ENCODE data around the gene OSBPL3.

The OSBPL3 gene

GRCh38 chr7:24879291-24879690, 100.7 kb downstream of the OSBPL3 start:
- no peaks in the 10 kb centered on the region for H3K36me3 ChIP-seq
- H3K27me3 ChIP-seq (ENCODE audit: insufficient read depth, low read depth, severe bottlenecking), result no peaks in the 10 kb centered on the region
- TF ChIP-seq CTCF (IDR thresholded peaks at IDR 0.05; ENCODE audit: low read depth, low read length), result no peak
- no peak for DNase-seq
- no peak overlapping the region for H3K27ac ChIP-seq
- H3K9me3 ChIP-seq (ENCODE audit: severe bottlenecking), result no peaks in the 10 kb centered on the region
- H3K4me3 ChIP-seq (ENCODE audit: low read depth, low read length), result no peak overlapping the region

- no peak overlapping the region for H3K27ac ChIP-seq
- TF ChIP-seq CTCF (IDR thresholded peaks at IDR 0.05; ENCODE audit: low read depth, low read length), result no peak
- H3K4me3 ChIP-seq (ENCODE audit: low read depth, low read length), result no peak overlapping the region
- no peak for DNase-seq
- no peaks in the 10 kb centered on the region for H3K27me3 ChIP-seq (ENCODE audit: insufficient read depth, low read depth, severe bottlenecking)
- no peaks in the 10 kb centered on the region for H3K9me3 ChIP-seq (ENCODE audit: severe bottlenecking)
- no peaks in the 10 kb centered on the region for H3K36me3 ChIP-seq
Observed at GRCh38 chr7:24877790-24878311, 102.1 kb downstream of the OSBPL3 start.

GRCh38 chr7:24874791-24875190, 105.2 kb downstream of the OSBPL3 start:
- no peak overlapping the region for H3K4me3 ChIP-seq (ENCODE audit: low read depth, low read length)
- H3K27ac ChIP-seq, result no peak overlapping the region
- H3K27me3 ChIP-seq (ENCODE audit: insufficient read depth, low read depth, severe bottlenecking), result no peaks in the 10 kb centered on the region
- no peak for TF ChIP-seq CTCF (IDR thresholded peaks at IDR 0.05; ENCODE audit: low read depth, low read length)
- peaks cover 4% of the 10 kb centered on the region; the same call in 1 of the 2 replicates for H3K36me3 ChIP-seq
- DNase-seq, result no peak
- H3K9me3 ChIP-seq (ENCODE audit: severe bottlenecking), result no peaks in the 10 kb centered on the region

- Histone ChIP-seq H3K27me3 (ENCODE audit: insufficient read depth, low read depth, severe bottlenecking) (no peaks in the 10 kb centered on the region), H3K4me3 (ENCODE audit: low read depth, low read length) (no peak overlapping the region), H3K36me3 (peaks cover 4% of the 10 kb centered on the region; the same call in 1 of the 2 replicates), H3K27ac (no peak overlapping the region), H3K9me3 (ENCODE audit: severe bottlenecking) (no peaks in the 10 kb centered on the region)
- DNase-seq, result no peak
- no peak for TF ChIP-seq CTCF (IDR thresholded peaks at IDR 0.05; ENCODE audit: low read depth, low read length)
Observed at GRCh38 chr7:24873944-24874343, 106.0 kb downstream of the OSBPL3 start.

GRCh38 chr7:24871770-24872169, 108.2 kb downstream of the OSBPL3 start:
- Histone ChIP-seq H3K27me3 (ENCODE audit: insufficient read depth, low read depth, severe bottlenecking) (no peaks in the 10 kb centered on the region), H3K9me3 (ENCODE audit: severe bottlenecking) (no peaks in the 10 kb centered on the region), H3K4me3 (ENCODE audit: low read depth, low read length) (no peak overlapping the region), H3K36me3 (peaks cover 10% of the 10 kb centered on the region), H3K27ac (no peak overlapping the region)
- no peak for DNase-seq
- TF ChIP-seq CTCF (IDR thresholded peaks at IDR 0.05; ENCODE audit: low read depth, low read length), result no peak

- Histone ChIP-seq H3K4me3 (ENCODE audit: low read depth, low read length) (no peak overlapping the region), H3K36me3 (peaks cover 10% of the 10 kb centered on the region), H3K27ac (no peak overlapping the region), H3K27me3 (ENCODE audit: insufficient read depth, low read depth, severe bottlenecking) (no peaks in the 10 kb centered on the region), H3K9me3 (ENCODE audit: severe bottlenecking) (no peaks in the 10 kb centered on the region)
- DNase-seq, result no peak
- no peak for TF ChIP-seq CTCF (IDR thresholded peaks at IDR 0.05; ENCODE audit: low read depth, low read length)
Observed at GRCh38 chr7:24870766-24871165, 109.2 kb downstream of the OSBPL3 start.

Measured in WERI-Rb-1 (cell line).